HepG2 (cell line): ENCODE measurements around the gene WDR26. TPM values are rescaled to one million over a fixed set of nuclear protein-coding genes. Genes with fewer than 3 reads are reported as not detected.

ENCODE experiments used
- ARID3A ChIP-seq: IDR thresholded peaks from 2 replicates; pipeline ENCODE4 v1.6.1; 2012; ENCODE audit warnings: low read depth, low read length, improper control_type of control experiment
- ATF1 ChIP-seq: IDR thresholded peaks from 2 replicates; pipeline ENCODE4 v1.6.1; 2016; ENCODE audit warnings: mild to moderate bottlenecking, control low read depth
- ATF3 ChIP-seq: sonication (generic); formaldehyde crosslinking; IDR thresholded peaks from 2 replicates; pipeline ENCODE4 v1.4.0; 2020; ENCODE audit warnings: missing genetic modification reagents
- BRD4 ChIP-seq: sonication (generic); formaldehyde crosslinking; IDR thresholded peaks from 2 replicates; pipeline ENCODE4 v1.4.0; 2020; ENCODE audit warnings: missing genetic modification reagents
- GMEB1 ChIP-seq: sonication (generic); formaldehyde crosslinking; IDR thresholded peaks from 2 replicates; pipeline ENCODE4 v1.5.1; 2020; ENCODE audit warnings: missing genetic modification reagents, mild to moderate bottlenecking, borderline replicate concordance
- ISL2 ChIP-seq: sonication (generic); formaldehyde crosslinking; IDR thresholded peaks from 2 replicates; pipeline ENCODE4 v1.5.0; 2020; ENCODE audit warnings: missing genetic modification reagents
- MAZ ChIP-seq, 2 experiments: sonication (generic) in 1 of 2; formaldehyde crosslinking in 1 of 2; IDR thresholded peaks; 2 replicates each; pipeline versions ENCODE4 v1.5.0 to v1.6.1; 2012 to 2020; ENCODE audit warnings: low read depth in 2 of 2, mild to moderate bottlenecking in 2 of 2, borderline replicate concordance in 1 of 2, improper control_type of control experiment in 1 of 2, low read length in 1 of 2, missing genetic modification reagents in 1 of 2, moderate library complexity in 1 of 2
- MBNL3 ChIP-seq: fragments of 250-450 bp; sonication (Bioruptor Pico); conservative IDR thresholded peaks from 2 replicates; pipeline ENCODE4 v1.8.0; 2022; ENCODE audit warnings: mild to moderate bottlenecking, inconsistent platforms
- RFXAP ChIP-seq: sonication (generic); formaldehyde crosslinking; IDR thresholded peaks from 2 replicates; pipeline ENCODE4 v1.4.0; 2020; ENCODE audit warnings: missing genetic modification reagents, borderline replicate concordance
- SNAI1 ChIP-seq: sonication (generic); formaldehyde crosslinking; IDR thresholded peaks from 2 replicates; pipeline ENCODE4 v1.5.0; 2020; ENCODE audit warnings: mild to moderate bottlenecking, missing genetic modification reagents, borderline replicate concordance
- TEAD2 ChIP-seq: sonication (generic); formaldehyde crosslinking; IDR thresholded peaks from 2 replicates; pipeline ENCODE4 v1.9.0; 2021; ENCODE audit warnings: missing genetic modification reagents
- U2AF2 ChIP-seq: fragments of 200-400 bp; formaldehyde crosslinking; IDR thresholded peaks from 2 replicates; pipeline ENCODE4 v1.6.1; 2017; ENCODE audit warnings: low read depth, mild to moderate bottlenecking, low read length
- ZBTB26 ChIP-seq: IDR thresholded peaks from 2 replicates; pipeline ENCODE4 v1.6.1; 2016; ENCODE audit warnings: missing compliant biosample characterization, missing genetic modification reagents, borderline replicate concordance
- ZNF292 ChIP-seq: sonication (generic); formaldehyde crosslinking; IDR thresholded peaks from 2 replicates; pipeline ENCODE4 v1.8.1; 2022; ENCODE audit warnings: mild to moderate bottlenecking, low read depth, missing genetic modification reagents, borderline replicate concordance
- ZNF354B ChIP-seq: sonication (generic); formaldehyde crosslinking; IDR thresholded peaks from 2 replicates; pipeline ENCODE4 v1.8.0; 2022; ENCODE audit warnings: mild to moderate bottlenecking, missing genetic modification reagents
- ZNF615 ChIP-seq: sonication (generic); formaldehyde crosslinking; IDR thresholded peaks from 2 replicates; pipeline ENCODE4 v1.5.0; 2020; ENCODE audit warnings: mild to moderate bottlenecking, missing genetic modification reagents, borderline replicate concordance
- ZNF761 ChIP-seq: sonication (generic); formaldehyde crosslinking; conservative IDR thresholded peaks from 2 replicates; pipeline ENCODE4 v1.4.0; 2020; ENCODE audit warnings: mild to moderate bottlenecking, missing genetic modification reagents
- polyA plus RNA-seq, 8 experiments: library from polyadenylated mRNA; depleted of rRNA in 3 of 8; stranded (reverse) in 7 of 8; unstranded in 1 of 8; fragments of >200 nt; fragmentation: Illumina TruSeq in 4 of 8; extraction: Trizol in 4 of 8; gene quantifications; 2 replicates each; pipeline versions ENCODE4 v1.2.1 to v1.2.3, GENCODE V29; 2011 to 2016; ENCODE audit warnings: low read depth in 4 of 8, missing spikeins in 1 of 8, mixed read lengths in 1 of 8; ENCODE audit not compliant: insufficient read depth in 1 of 8
- total RNA-seq, 5 experiments: library from RNA; depleted of rRNA; stranded (reverse); fragments of >200 nt; fragmentation: Illumina TruSeq; extraction: Trizol; gene quantifications; 2 replicates each; pipeline ENCODE4 v1.2.3, GENCODE V29; 2016; ENCODE audit warnings: low read depth in 1 of 5
- TF ChIP-seq, protein P1 (sequence below): sonication (generic); formaldehyde crosslinking; IDR thresholded peaks from 2 replicates; pipeline ENCODE4 v1.5.1; 2020; ENCODE audit warnings: mild to moderate bottlenecking, missing genetic modification reagents
- TF ChIP-seq, protein P2 (sequence below): sonication (generic); formaldehyde crosslinking; IDR thresholded peaks from 2 replicates; pipeline ENCODE4 v1.4.0; 2020; ENCODE audit warnings: missing genetic modification reagents

Gene WDR26
- total and polyA plus RNA-seq, 2 of the 13 experiments (the other 11 are each of a cell fraction or from before 2014, with no cell fraction given) = 13.2 to 23.7 TPM

DNA sequence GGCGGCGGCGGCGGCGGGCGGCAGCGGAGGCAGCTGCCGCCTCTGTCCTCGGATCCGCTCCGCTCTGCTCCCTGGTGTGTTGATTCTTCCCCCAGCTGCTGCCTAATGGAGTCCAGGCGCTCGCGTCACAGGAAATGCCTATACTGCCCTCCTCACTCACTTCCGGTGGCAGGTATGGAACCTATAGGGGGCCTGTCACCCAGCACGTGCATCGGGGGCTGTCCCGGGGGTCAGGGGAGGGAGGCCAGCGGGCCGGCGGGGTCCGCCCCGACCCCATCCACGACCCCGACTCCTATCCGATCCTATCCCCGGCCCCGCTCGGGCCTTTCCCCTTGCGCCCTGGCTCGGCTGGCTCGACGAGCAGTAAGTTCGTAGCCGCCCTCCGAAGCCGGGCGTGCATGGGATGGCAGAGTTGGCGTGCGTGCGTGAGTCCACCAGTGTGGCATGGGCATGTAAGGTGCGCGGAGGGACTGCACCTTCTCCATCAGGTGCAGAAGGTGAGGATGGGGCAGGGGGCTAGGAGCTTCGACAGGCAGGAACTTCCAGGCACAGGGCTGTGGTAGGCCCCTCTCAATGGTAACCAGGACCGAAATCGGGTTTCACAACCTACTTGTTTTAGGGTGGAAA is at the start of gene WDR26 (continued):
- TF ChIP-seq ARID3A = no peak
- TF ChIP-seq ZNF354B = no peak
- TF ChIP-seq, protein P1, sequence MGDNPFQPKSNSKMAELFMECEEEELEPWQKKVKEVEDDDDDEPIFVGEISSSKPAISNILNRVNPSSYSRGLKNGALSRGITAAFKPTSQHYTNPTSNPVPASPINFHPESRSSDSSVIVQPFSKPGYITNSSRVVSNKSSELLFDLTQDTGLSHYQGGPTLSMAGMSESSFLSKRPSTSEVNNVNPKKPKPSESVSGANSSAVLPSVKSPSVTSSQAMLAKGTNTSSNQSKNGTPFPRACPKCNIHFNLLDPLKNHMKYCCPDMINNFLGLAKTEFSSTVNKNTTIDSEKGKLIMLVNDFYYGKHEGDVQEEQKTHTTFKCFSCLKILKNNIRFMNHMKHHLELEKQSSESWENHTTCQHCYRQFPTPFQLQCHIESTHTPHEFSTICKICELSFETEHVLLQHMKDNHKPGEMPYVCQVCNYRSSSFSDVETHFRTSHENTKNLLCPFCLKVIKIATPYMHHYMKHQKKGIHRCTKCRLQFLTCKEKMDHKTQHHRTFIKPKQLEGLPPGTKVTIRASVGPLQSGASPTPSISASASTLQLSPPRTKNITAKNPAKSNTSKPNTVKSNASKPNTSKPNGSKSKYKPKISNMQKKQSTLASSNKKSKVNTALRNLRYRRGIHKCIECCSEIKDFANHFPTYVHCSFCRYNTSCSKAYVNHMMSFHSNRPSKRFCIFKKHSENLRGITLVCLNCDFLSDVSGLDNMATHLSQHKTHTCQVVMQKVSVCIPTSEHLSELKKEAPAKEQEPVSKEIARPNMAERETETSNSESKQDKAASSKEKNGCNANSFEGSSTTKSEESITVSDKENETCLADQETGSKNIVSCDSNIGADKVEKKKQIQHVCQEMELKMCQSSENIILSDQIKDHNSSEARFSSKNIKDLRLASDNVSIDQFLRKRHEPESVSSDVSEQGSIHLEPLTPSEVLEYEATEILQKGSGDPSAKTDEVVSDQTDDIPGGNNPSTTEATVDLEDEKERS (CRISPR knock-in tag) = no peak
- no peak for TF ChIP-seq GMEB1 (CRISPR knock-in tag)
- peak; percentile 62; the same call in 1 of the 2 replicates for TF ChIP-seq BRD4 (CRISPR knock-in tag)
- TF ChIP-seq TEAD2 = no peak
- TF ChIP-seq, protein P2, sequence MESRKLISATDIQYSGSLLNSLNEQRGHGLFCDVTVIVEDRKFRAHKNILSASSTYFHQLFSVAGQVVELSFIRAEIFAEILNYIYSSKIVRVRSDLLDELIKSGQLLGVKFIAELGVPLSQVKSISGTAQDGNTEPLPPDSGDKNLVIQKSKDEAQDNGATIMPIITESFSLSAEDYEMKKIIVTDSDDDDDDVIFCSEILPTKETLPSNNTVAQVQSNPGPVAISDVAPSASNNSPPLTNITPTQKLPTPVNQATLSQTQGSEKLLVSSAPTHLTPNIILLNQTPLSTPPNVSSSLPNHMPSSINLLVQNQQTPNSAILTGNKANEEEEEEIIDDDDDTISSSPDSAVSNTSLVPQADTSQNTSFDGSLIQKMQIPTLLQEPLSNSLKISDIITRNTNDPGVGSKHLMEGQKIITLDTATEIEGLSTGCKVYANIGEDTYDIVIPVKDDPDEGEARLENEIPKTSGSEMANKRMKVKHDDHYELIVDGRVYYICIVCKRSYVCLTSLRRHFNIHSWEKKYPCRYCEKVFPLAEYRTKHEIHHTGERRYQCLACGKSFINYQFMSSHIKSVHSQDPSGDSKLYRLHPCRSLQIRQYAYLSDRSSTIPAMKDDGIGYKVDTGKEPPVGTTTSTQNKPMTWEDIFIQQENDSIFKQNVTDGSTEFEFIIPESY (CRISPR knock-in tag) = no peak
- TF ChIP-seq U2AF2 = no peak
- no peak for TF ChIP-seq ZBTB26 (CRISPR knock-in tag)
- TF ChIP-seq ISL2 (CRISPR knock-in tag) = peak; percentile 55
- no peak for TF ChIP-seq ATF3 (CRISPR knock-in tag)
- no peak for TF ChIP-seq ZNF761
- peak; percentile 78 for TF ChIP-seq ZNF292 (CRISPR knock-in tag)
- TF ChIP-seq SNAI1 (CRISPR knock-in tag) = 0 out of 2 replicates have a peak, but pooled peaks have one; percentile 46
- TF ChIP-seq MBNL3 (CRISPR knock-in tag) = no peak
- TF ChIP-seq MAZ (IDR thresholded peaks at IDR 0.05; ENCODE audit: borderline replicate concordance, low read depth, low read length) = no peak
- TF ChIP-seq MAZ (CRISPR knock-in tag; IDR thresholded peaks at IDR 0.05; ENCODE audit: low read depth) = no peak
- no peak for TF ChIP-seq ZNF615 (CRISPR knock-in tag)
- TF ChIP-seq ATF1 (CRISPR knock-in tag) = no peak
- TF ChIP-seq RFXAP (CRISPR knock-in tag) = 0 out of 2 replicates have a peak, but pooled peaks have one; percentile 82
